PC-3 (cell line): ENCODE data around the gene RPL39L.

ENCODE experiments used
- EZH2 ChIP-seq: fragments of 300-600 bp; sonication (generic); IDR thresholded peaks from one replicate; pipeline ENCODE4 v1.6.1; 2017; ENCODE audit warnings: antibody characterized with exemption, mild to moderate bottlenecking, low read length; ENCODE audit not compliant: unreplicated experiment
- TF ChIP-seq, protein P1 (sequence below): fragments of 300-600 bp; sonication (generic); conservative IDR thresholded peaks from 2 replicates; pipeline ENCODE4 v1.5.1; 2017; ENCODE audit warnings: antibody characterized with exemption, low read depth, mild to moderate bottlenecking, low read length

DNA sequence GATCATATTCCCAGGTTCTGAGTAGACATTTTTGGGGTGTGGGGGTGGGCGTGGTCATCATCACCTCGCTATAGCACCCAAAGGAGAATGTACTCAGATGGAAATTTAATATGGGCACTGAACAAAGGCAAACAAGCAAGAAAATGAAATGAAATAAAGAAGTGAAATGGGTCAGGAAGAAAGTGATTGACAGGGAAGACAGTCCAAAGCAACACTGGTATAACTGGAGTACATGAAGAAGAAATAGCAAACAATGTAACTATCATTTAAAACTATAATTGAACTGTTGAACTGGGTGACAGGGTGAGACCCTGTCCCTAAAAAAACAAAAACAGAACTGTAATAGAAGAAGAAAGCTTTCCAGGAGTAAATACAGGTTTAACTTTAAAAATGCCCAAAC lies 24.8 kb downstream of the RPL39L start:
- TF ChIP-seq, protein P1, sequence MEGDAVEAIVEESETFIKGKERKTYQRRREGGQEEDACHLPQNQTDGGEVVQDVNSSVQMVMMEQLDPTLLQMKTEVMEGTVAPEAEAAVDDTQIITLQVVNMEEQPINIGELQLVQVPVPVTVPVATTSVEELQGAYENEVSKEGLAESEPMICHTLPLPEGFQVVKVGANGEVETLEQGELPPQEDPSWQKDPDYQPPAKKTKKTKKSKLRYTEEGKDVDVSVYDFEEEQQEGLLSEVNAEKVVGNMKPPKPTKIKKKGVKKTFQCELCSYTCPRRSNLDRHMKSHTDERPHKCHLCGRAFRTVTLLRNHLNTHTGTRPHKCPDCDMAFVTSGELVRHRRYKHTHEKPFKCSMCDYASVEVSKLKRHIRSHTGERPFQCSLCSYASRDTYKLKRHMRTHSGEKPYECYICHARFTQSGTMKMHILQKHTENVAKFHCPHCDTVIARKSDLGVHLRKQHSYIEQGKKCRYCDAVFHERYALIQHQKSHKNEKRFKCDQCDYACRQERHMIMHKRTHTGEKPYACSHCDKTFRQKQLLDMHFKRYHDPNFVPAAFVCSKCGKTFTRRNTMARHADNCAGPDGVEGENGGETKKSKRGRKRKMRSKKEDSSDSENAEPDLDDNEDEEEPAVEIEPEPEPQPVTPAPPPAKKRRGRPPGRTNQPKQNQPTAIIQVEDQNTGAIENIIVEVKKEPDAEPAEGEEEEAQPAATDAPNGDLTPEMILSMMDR: no peak
- TF ChIP-seq EZH2: no peak
